ENCODE results near the gene RIN2. TPM values are rescaled to one million over a fixed set of nuclear protein-coding genes. Genes with fewer than 3 reads are reported as not detected.

The RIN2 gene
- total RNA-seq, 1 experiment from 2014 or later, result 1.0 TPM

DNA sequence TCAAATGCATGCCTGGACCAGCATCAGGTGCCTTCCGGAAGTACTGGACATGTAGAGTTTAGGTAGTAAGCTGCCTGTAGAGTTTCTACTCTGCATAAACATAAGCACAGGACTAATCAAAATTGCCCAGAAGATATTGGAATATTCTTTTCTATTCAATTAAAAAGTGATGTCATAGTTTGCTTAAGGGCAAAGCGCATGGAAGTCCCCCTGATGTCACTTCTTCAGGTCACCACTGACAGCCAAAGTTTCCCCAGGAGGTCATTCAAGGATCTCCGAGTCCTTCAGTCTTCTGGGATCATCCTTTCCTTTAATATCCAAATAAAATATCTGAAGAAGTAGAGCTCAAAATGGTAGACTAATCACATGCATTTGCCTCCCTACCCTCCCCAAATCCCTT, 17.5 kb upstream of the RIN2 start:
- H3K23me2 ChIP-seq (ENCODE audit: insufficient read length, low read depth, low read length, poor library complexity, severe bottlenecking), result no peaks in the 10 kb centered on the region
- no peak overlapping the region for H2BK12ac ChIP-seq (ENCODE audit: insufficient read length, low read depth, low read length)
- H3K79me2 ChIP-seq (ENCODE audit: insufficient read depth, low read length), result no peaks in the 10 kb centered on the region
- H2BK120ac ChIP-seq (ENCODE audit: low read depth, low read length, poor library complexity, severe bottlenecking), result no peak overlapping the region
- peaks cover 5 to 6% of the 10 kb centered on the region in 2 experiments for H3K9me3 Mint-ChIP-seq
- H3K23ac ChIP-seq (ENCODE audit: insufficient read length, low read depth, low read length), result no peak overlapping the region
- H3K4ac ChIP-seq (ENCODE audit: low read depth, low read length), result no peak overlapping the region
- no peak overlapping the region for H4K91ac ChIP-seq (ENCODE audit: insufficient read length, low read depth, low read length)
- no CpG with 5 or more reads among the region's 3 CpGs for WGBS (ENCODE audit: extremely low coverage, insufficient read length, low lambda C conversion rate)
- no peaks in the 10 kb centered on the region for H4K20me1 ChIP-seq (ENCODE audit: control insufficient read depth, insufficient read depth, insufficient read length)
- no peak overlapping the region for H2BK5ac ChIP-seq (ENCODE audit: insufficient read length, low read length)
- peaks cover 0 to 3% (median 2%) of the 10 kb centered on the region in 3 experiments; a peak in 1 of 7 replicates for H3K36me3 Mint-ChIP-seq (ENCODE audit: insufficient read depth in 1 of 3, low read depth in 3 of 3)
- H3K9me3 ChIP-seq (ENCODE audit: control insufficient read depth, low read depth, low read length), result no peaks in the 10 kb centered on the region
- H3K14ac ChIP-seq (ENCODE audit: insufficient read depth, low read length), result no peak overlapping the region
- no peak overlapping the region for H3K27ac ChIP-seq (ENCODE audit: insufficient read length, low read depth, low read length)
- H2BK20ac ChIP-seq (ENCODE audit: low read depth, low read length, poor library complexity, severe bottlenecking), result peak overlapping the region; percentile 26
- no peak overlapping the region for H4K5ac ChIP-seq (ENCODE audit: insufficient read length, low read depth, low read length)
- no peak overlapping the region for H3K4me2 ChIP-seq (ENCODE audit: insufficient read depth, insufficient read length, low read length)
- no peak overlapping the region for H3T11ph ChIP-seq (ENCODE audit: low read length)
- H3K79me1 ChIP-seq (ENCODE audit: insufficient read depth, low read depth, low read length, poor library complexity, severe bottlenecking), result no peaks in the 10 kb centered on the region
- no peak overlapping the region for H4K8ac ChIP-seq (replicated peaks; ENCODE audit: insufficient read length, low read depth, low read length)
- no peak overlapping the region for H3K27ac Mint-ChIP-seq
- no peaks in the 10 kb centered on the region; the same call in 1 of the 2 replicates for H3K4me1 ChIP-seq (ENCODE audit: insufficient read depth, low read length)
- no peak overlapping the region for H2BK15ac ChIP-seq (ENCODE audit: low read depth, low read length)
- H3K56ac ChIP-seq (ENCODE audit: insufficient read length, low read depth, low read length), result no peak overlapping the region
- no peaks in the 10 kb centered on the region for H3K27me3 ChIP-seq (ENCODE audit: insufficient read depth, low read length)
- H3K18ac ChIP-seq (ENCODE audit: insufficient read length, low read depth, low read length), result no peak overlapping the region
- TF ChIP-seq, protein P1, sequence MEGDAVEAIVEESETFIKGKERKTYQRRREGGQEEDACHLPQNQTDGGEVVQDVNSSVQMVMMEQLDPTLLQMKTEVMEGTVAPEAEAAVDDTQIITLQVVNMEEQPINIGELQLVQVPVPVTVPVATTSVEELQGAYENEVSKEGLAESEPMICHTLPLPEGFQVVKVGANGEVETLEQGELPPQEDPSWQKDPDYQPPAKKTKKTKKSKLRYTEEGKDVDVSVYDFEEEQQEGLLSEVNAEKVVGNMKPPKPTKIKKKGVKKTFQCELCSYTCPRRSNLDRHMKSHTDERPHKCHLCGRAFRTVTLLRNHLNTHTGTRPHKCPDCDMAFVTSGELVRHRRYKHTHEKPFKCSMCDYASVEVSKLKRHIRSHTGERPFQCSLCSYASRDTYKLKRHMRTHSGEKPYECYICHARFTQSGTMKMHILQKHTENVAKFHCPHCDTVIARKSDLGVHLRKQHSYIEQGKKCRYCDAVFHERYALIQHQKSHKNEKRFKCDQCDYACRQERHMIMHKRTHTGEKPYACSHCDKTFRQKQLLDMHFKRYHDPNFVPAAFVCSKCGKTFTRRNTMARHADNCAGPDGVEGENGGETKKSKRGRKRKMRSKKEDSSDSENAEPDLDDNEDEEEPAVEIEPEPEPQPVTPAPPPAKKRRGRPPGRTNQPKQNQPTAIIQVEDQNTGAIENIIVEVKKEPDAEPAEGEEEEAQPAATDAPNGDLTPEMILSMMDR (conservative IDR thresholded peaks at IDR 0.05), result no peak
- no peak overlapping the region for H2AK5ac ChIP-seq (ENCODE audit: insufficient read length, low read length)
- no peak overlapping the region for H2AFZ ChIP-seq (ENCODE audit: low read length)
- no peak for DNase-seq
- H3K27me3 Mint-ChIP-seq (ENCODE audit: low read depth), result peaks cover 2% of the 10 kb centered on the region; the same call in 1 of the 2 replicates
- no peak overlapping the region for H3K9ac ChIP-seq (ENCODE audit: extremely low read depth, insufficient read length, low read length)
- peaks cover 16 to 17% of the 10 kb centered on the region in 2 experiments for H3K4me1 Mint-ChIP-seq
- no peak overlapping the region for H3K4me3 Mint-ChIP-seq

All from H9 (cell line).